HG03457 (cell line): Measurements from ENCODE around the gene SBF1.
"Not testable (repeated sequence)": the region's sequence is repeated elsewhere in the genome, so short reads cannot be mapped to it uniquely, and the experiment has no call there.

Experiments
- ATAC-seq: cut with Tn5 transposase; IDR thresholded peaks from one replicate; pipeline ENCODE4 v1.9.1; 2021; ENCODE audit warnings: moderate number of reproducible peaks; ENCODE audit not compliant: unreplicated experiment

The SBF1 gene

GRCh38 chr22:50401907-50402306 lies 72.9 kb downstream of the SBF1 start:
- ATAC-seq = no peak

- ATAC-seq = no peak
These were observed 73.9 kb downstream of the SBF1 start for GRCh38 chr22:50400931-50401330.

GRCh38 chr22:50400406-50400805 lies 74.4 kb downstream of the SBF1 start:
- ATAC-seq = no peak

- no peak for ATAC-seq
These were observed 75.0 kb downstream of the SBF1 start for GRCh38 chr22:50399751-50400331.

- no peak for ATAC-seq
These were observed 75.8 kb downstream of the SBF1 start for GRCh38 chr22:50398831-50399648.

- ATAC-seq = not testable (repeated sequence)
These were observed 77.3 kb downstream of the SBF1 start for GRCh38 chr22:50397371-50398060.

- no peak for ATAC-seq
These were observed 78.0 kb downstream of the SBF1 start for GRCh38 chr22:50396751-50397370.
